ENCODE measurements around the gene MYRIP.

Gene MYRIP

DNA sequence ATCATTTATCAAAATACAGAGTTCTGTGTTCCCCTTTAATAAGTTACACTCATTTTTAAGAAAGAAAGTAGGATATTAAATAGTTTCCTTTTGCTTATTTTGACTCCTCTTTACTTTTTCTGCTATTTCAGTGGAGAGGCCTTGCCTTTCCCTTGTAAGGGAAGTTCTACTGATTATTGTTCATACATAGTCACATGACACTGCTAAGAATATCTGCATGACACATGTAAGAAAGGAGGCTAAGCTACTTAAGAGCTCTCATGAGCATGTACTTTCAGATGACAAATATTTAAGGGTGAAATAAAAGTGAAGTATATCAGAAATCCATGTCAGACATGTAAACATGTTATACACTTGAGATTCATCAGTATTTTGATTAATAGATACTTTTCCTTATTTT lies 39.0 kb downstream of the MYRIP start:
- no peaks in the 10 kb centered on the region for H3K36me3 ChIP-seq (ENCODE audit: control insufficient read depth, insufficient read depth, low read length)
- no peak overlapping the region for H3K4me3 ChIP-seq (ENCODE audit: extremely low read depth, insufficient read depth, low read length, poor library complexity, severe bottlenecking)
- no peaks in the 10 kb centered on the region for H3K9me3 ChIP-seq (ENCODE audit: control insufficient read depth, low read length)
- no peak overlapping the region for H3K27ac ChIP-seq (ENCODE audit: low read depth, low read length, severe bottlenecking)
- H3K4me1 ChIP-seq (ENCODE audit: control insufficient read depth, insufficient read depth, low read length, poor library complexity, severe bottlenecking): no peaks in the 10 kb centered on the region

DNA sequence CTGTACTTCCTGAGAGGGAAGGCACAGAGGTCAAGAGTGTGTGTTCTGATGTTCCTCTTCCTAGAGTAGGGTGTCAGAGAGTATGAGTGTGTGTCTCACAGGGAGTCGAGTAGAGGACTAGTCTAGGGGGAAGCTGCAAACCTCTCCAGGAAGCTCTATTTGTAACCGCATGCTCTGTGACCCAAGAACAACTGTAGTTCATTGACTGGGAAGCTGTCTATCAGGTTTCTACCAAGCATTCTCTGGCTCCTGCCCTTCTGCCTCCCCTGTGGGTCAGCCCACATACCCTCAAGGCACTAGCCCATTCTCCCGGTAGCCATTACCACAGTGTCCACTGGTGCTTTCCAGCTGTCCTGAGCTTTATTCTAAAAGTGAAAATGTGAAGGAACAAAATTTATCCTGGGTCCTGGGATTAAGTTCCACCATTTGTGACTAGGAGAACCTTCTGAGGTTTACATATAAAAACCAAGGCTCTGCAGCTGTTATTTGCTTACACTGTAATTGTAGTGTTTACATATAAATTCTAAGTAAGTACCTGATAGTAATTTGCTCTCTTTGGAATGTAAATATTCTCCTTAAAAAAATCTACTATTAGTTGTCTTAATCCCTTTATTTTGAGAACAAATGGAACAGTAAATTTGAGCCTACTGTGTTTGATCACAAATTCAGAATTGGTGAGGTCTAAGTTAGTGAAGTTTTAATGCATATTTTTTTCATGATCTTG lies 40.7 kb downstream of the MYRIP start:
- no peak overlapping the region for H3K4me3 ChIP-seq (ENCODE audit: extremely low read depth, insufficient read depth, low read length, poor library complexity, severe bottlenecking)
- WGBS, 2 experiments (ENCODE audit: insufficient coverage in 2 of 2): 89 to 100% methylated on average over 2 to 3 of the region's 3 CpGs

DNA sequence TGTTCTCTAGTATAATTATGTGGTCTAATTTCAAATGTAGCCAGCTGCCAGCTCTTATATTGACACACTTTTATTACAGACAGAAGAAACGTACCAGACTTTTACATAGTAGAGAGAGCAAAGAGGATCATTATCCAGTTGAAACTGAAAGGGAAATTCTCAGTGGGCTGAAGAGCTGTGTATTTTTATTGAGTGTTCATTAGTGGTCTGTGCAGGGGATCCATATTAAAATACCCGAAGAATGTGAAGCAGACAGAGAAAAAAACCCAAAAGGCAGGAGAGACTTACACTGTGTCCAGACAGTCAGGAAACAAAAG lies 41.3 kb downstream of the MYRIP start:
- 73 to 80% methylated on average over 1 of the region's 2 CpGs for WGBS, 2 experiments (ENCODE audit: insufficient coverage in 2 of 2)
- Histone ChIP-seq H3K9me3 (ENCODE audit: control insufficient read depth, low read length) (no peaks in the 10 kb centered on the region), H3K4me3 (ENCODE audit: extremely low read depth, insufficient read depth, low read length, poor library complexity, severe bottlenecking) (no peak overlapping the region), H3K4me1 (ENCODE audit: control insufficient read depth, insufficient read depth, low read length, poor library complexity, severe bottlenecking) (no peaks in the 10 kb centered on the region), H3K27ac (ENCODE audit: low read depth, low read length, severe bottlenecking) (no peak overlapping the region), H3K36me3 (ENCODE audit: control insufficient read depth, insufficient read depth, low read length) (no peaks in the 10 kb centered on the region)

More for the DNA sequence above, 40.7 kb downstream of the MYRIP start:
- no peaks in the 10 kb centered on the region for H3K4me1 ChIP-seq (ENCODE audit: control insufficient read depth, insufficient read depth, low read length, poor library complexity, severe bottlenecking)
- H3K27ac ChIP-seq (ENCODE audit: low read depth, low read length, severe bottlenecking): no peak overlapping the region
- H3K36me3 ChIP-seq (ENCODE audit: control insufficient read depth, insufficient read depth, low read length): no peaks in the 10 kb centered on the region
- no peaks in the 10 kb centered on the region for H3K9me3 ChIP-seq (ENCODE audit: control insufficient read depth, low read length)

DNA sequence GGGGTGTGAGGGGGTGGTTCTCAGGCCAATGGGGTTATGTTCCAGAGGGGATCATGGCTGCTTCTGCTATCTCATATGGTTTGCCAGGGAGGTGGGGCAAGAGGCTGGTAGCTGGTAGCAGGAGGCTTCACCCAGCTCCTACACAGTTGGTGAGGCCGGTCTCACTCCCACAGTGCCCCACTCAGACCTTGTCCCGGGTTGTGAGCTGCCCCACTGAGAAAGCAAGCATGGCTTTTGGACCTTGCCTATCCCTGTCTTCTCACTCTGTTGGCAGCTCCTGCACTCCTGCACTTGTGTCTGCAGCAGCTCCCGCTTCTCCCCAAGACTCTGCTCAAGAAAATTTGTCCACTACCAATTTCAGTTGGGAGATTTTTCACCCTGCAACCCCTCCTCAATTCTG lies 46.1 kb downstream of the MYRIP start:
- Histone ChIP-seq H3K4me3 (ENCODE audit: extremely low read depth, insufficient read depth, low read length, poor library complexity, severe bottlenecking) (no peak overlapping the region), H3K4me1 (ENCODE audit: control insufficient read depth, insufficient read depth, low read length, poor library complexity, severe bottlenecking) (no peaks in the 10 kb centered on the region), H3K9me3 (ENCODE audit: control insufficient read depth, low read length) (no peaks in the 10 kb centered on the region), H3K36me3 (ENCODE audit: control insufficient read depth, insufficient read depth, low read length) (no peaks in the 10 kb centered on the region), H3K27ac (ENCODE audit: low read depth, low read length, severe bottlenecking) (no peak overlapping the region)
- WGBS, 2 experiments (ENCODE audit: insufficient coverage in 2 of 2): 92 to 100% methylated on average over 3 of the region's 3 CpGs

DNA sequence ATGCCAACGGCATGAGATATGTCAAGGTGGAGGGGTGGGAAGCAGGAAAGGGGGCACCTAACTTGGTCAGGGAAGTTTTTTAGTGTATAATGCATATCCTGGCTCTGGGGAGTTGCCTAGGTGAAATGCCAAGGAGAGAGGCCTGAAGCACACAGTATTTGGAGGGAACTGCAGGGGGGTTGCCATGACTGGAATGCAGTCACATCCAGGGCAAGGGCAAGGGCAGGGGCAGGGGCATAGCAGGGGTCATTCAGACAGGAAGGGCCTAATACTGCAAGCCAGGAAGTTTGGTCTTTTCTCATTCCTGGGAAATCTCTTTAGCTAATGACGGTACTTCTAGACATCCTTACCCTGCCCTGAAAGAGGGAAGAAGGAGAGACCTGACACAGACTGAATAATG lies 60.5 kb downstream of the MYRIP start:
- 75 to 78% methylated on average over 1 of the region's 2 CpGs for WGBS, 2 experiments (ENCODE audit: insufficient coverage in 2 of 2)
- no peaks in the 10 kb centered on the region for H3K36me3 ChIP-seq (ENCODE audit: control insufficient read depth, insufficient read depth, low read length)

DNA sequence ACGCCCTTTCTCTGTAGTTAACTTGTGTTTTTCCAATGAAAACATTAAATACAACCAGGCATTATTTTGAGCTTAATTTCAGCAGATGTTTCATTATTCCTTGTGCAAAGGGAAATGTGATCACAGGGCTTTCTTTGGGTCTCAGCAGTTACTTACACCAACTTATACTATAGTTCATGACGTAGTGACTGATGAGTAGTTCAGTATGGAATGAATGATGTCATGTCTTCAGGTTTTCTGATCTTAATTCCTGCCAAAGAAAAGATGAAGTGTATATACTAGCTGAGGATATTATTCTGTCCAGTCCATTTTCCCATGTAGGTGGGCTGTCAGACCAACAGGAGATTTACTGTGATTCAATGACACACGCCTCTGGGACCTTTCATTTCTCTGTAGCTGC lies 61.3 kb downstream of the MYRIP start:
- 60 to 86% methylated on average over 1 of the region's 3 CpGs for WGBS, 2 experiments (ENCODE audit: insufficient coverage in 2 of 2)
- Histone ChIP-seq H3K27ac (ENCODE audit: low read depth, low read length, severe bottlenecking) (no peak overlapping the region), H3K9me3 (ENCODE audit: control insufficient read depth, low read length) (no peaks in the 10 kb centered on the region), H3K4me3 (ENCODE audit: extremely low read depth, insufficient read depth, low read length, poor library complexity, severe bottlenecking) (no peak overlapping the region), H3K36me3 (ENCODE audit: control insufficient read depth, insufficient read depth, low read length) (no peaks in the 10 kb centered on the region), H3K4me1 (ENCODE audit: control insufficient read depth, insufficient read depth, low read length, poor library complexity, severe bottlenecking) (peaks cover 4% of the 10 kb centered on the region)

More for the DNA sequence above, 60.5 kb downstream of the MYRIP start:
- Histone ChIP-seq H3K4me1 (ENCODE audit: control insufficient read depth, insufficient read depth, low read length, poor library complexity, severe bottlenecking) (peaks cover 4% of the 10 kb centered on the region), H3K9me3 (ENCODE audit: control insufficient read depth, low read length) (no peaks in the 10 kb centered on the region), H3K27ac (ENCODE audit: low read depth, low read length, severe bottlenecking) (no peak overlapping the region), H3K4me3 (ENCODE audit: extremely low read depth, insufficient read depth, low read length, poor library complexity, severe bottlenecking) (no peak overlapping the region)

DNA sequence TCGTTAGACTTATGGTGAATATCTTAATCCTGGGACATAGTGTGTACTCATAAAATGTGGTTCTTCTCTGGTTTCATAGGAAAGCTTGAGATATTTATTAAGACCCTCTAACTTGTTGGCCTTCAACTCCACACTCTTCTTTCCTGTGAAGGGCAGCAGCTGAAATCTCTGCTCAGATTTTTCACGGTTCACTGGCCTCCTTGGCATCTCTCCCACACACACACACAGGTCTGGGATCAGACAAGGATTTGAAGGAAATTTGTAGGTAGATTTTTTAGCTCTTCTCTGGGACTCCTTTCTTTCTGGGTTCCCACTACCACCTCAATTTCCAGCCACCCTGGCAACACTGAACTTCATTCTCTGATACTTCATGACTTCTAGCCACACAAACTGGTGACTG lies 70.2 kb downstream of the MYRIP start:
- no CpG with 5 or more reads among the region's 2 CpGs for WGBS, 2 experiments (ENCODE audit: insufficient coverage in 2 of 2)
- Histone ChIP-seq H3K4me1 (ENCODE audit: control insufficient read depth, insufficient read depth, low read length, poor library complexity, severe bottlenecking) (no peaks in the 10 kb centered on the region), H3K27ac (ENCODE audit: low read depth, low read length, severe bottlenecking) (no peak overlapping the region), H3K4me3 (ENCODE audit: extremely low read depth, insufficient read depth, low read length, poor library complexity, severe bottlenecking) (no peak overlapping the region), H3K9me3 (ENCODE audit: control insufficient read depth, low read length) (no peaks in the 10 kb centered on the region), H3K36me3 (ENCODE audit: control insufficient read depth, insufficient read depth, low read length) (no peaks in the 10 kb centered on the region)

DNA sequence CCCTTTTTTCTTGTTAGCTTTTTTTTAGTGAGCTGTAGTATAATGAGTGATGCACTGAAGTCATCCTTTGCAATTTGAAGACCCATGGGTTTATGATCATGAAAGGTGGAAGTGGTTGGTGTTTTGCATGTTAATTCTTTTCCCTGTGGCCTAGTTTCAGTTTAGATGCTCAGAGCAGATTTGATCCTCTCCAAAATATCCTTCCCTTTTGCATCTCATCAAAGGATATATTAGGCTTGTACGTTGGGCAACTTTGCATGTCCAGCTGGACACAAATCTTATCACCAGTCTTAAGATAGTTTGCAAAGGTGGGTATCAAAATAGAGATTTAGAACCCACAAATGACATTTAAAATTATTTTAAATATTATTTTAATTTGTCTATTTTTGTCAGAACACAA lies 72.7 kb downstream of the MYRIP start:
- Histone ChIP-seq H3K4me1 (ENCODE audit: control insufficient read depth, insufficient read depth, low read length, poor library complexity, severe bottlenecking) (no peaks in the 10 kb centered on the region), H3K4me3 (ENCODE audit: extremely low read depth, insufficient read depth, low read length, poor library complexity, severe bottlenecking) (no peak overlapping the region), H3K27ac (ENCODE audit: low read depth, low read length, severe bottlenecking) (no peak overlapping the region), H3K9me3 (ENCODE audit: control insufficient read depth, low read length) (no peaks in the 10 kb centered on the region), H3K36me3 (ENCODE audit: control insufficient read depth, insufficient read depth, low read length) (no peaks in the 10 kb centered on the region)
- WGBS, 2 experiments (ENCODE audit: insufficient coverage in 2 of 2): no CpG with 5 or more reads among the region's 1 CpG

DNA sequence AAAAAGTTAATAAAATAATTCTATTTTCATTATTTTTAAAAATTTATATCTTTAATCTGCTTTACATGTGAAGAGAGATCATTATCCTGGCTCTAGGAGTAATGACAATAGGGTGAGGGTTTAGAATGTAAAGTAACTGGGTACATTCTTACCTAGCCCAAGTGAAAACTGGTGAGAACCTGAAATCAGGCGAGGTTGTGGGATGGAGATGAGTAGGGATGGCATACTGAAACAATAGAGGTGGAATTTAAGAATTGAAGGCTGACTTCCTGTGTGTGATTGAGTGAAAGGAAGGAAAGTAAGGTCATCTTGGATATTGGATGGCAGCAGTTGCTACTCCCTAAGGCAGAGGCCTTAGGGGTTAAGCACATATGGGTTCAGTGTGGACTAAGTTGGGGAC lies 82.7 kb downstream of the MYRIP start:
- Histone ChIP-seq H3K27ac (ENCODE audit: low read depth, low read length, severe bottlenecking) (no peak overlapping the region), H3K4me1 (ENCODE audit: control insufficient read depth, insufficient read depth, low read length, poor library complexity, severe bottlenecking) (no peaks in the 10 kb centered on the region), H3K9me3 (ENCODE audit: control insufficient read depth, low read length) (no peaks in the 10 kb centered on the region), H3K4me3 (ENCODE audit: extremely low read depth, insufficient read depth, low read length, poor library complexity, severe bottlenecking) (no peak overlapping the region), H3K36me3 (ENCODE audit: control insufficient read depth, insufficient read depth, low read length) (no peaks in the 10 kb centered on the region)
- 70 to 86% methylated on average over 1 of the region's 1 CpG for WGBS, 2 experiments (ENCODE audit: insufficient coverage in 2 of 2)

DNA sequence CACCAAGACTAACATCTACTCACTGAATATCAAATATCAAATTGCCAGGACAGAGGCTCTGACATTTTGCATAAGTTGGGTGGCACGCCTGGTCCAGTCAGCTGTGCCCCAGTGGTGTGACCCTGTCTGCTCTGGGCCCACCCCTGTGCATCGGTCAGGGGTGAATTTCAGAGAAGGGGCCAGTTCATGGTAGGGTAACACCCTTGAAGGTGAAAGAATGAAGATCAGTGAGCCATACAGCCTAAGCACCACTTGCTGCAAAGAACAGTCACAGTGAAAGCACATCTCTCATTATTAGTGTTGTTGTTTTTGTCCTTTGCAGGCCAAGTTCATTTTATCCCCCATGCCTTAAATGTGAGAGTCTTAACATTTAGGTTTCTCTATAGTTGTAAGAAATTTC lies 86.8 kb downstream of the MYRIP start:
- no peaks in the 10 kb centered on the region for H3K36me3 ChIP-seq (ENCODE audit: control insufficient read depth, insufficient read depth, low read length)
- WGBS, 2 experiments (ENCODE audit: insufficient coverage in 2 of 2): 100% methylated on average over 1 to 2 of the region's 2 CpGs
- no peak overlapping the region for H3K4me3 ChIP-seq (ENCODE audit: extremely low read depth, insufficient read depth, low read length, poor library complexity, severe bottlenecking)
- no peak overlapping the region for H3K27ac ChIP-seq (ENCODE audit: low read depth, low read length, severe bottlenecking)
- H3K4me1 ChIP-seq (ENCODE audit: control insufficient read depth, insufficient read depth, low read length, poor library complexity, severe bottlenecking): no peaks in the 10 kb centered on the region
- H3K9me3 ChIP-seq (ENCODE audit: control insufficient read depth, low read length): no peaks in the 10 kb centered on the region

DNA sequence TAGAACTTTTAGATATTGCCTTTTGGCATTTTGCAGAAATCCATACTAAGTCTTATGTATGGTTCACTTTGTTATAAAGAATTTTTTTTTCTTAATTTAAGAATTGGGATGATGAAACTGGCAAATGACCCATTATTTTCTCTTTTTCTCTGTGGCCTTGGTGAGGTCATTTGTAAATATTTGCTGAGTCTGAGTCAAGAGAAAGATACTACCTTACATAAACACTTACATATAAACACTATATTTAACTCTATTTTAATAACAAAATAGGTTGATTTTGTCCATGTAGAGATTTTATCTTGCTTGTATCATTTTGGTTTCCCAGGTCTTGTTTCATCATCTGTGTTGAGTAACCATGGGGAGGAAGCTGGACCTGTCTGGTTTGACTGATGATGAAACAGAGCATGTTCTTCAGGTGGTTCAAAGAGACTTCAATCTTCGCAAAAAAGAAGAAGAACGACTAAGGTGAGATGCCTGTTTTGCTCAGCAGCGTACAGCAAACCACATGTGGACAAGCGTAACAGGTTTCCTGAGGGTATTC lies 91.1 kb downstream of the MYRIP start:
- H3K27ac ChIP-seq (ENCODE audit: low read depth, low read length, severe bottlenecking): no peak overlapping the region
- H3K4me3 ChIP-seq (ENCODE audit: extremely low read depth, insufficient read depth, low read length, poor library complexity, severe bottlenecking): no peak overlapping the region
- WGBS, 2 experiments (ENCODE audit: insufficient coverage in 2 of 2): 82 to 100% methylated on average over 4 of the region's 4 CpGs
- no peaks in the 10 kb centered on the region for H3K4me1 ChIP-seq (ENCODE audit: control insufficient read depth, insufficient read depth, low read length, poor library complexity, severe bottlenecking)
- H3K9me3 ChIP-seq (ENCODE audit: control insufficient read depth, low read length): no peaks in the 10 kb centered on the region
- H3K36me3 ChIP-seq (ENCODE audit: control insufficient read depth, insufficient read depth, low read length): no peaks in the 10 kb centered on the region

Data from mesodermal cell (in vitro differentiated cells).